SK-N-SH (cell line): ENCODE results near the gene FRMPD1. TPM values are rescaled to one million over a fixed set of nuclear protein-coding genes. Genes with fewer than 3 reads are reported as not detected.

ENCODE experiments used
- CTCF ChIA-PET: fragments of 300-600, 350-600 bp; formaldehyde crosslinking; extraction: SDS; loops from one replicate; lab custom pipeline; 2021; lab: Yijun Ruan, JAX
- POLR2A ChIA-PET: fragments of 350-600 bp; sonication (Branson Sonifier 250); formaldehyde crosslinking; extraction: SDS; loops from one replicate; lab custom pipeline; 2020; ENCODE audit warnings: antibody characterized with exemption, inconsistent platforms; lab: Yijun Ruan, JAX
- DNase-seq: peaks from one replicate; pipeline ENCODE4 v3.0.0; 2012
- H2AFZ ChIP-seq: fragments of 200-600 bp; sonication (generic); 2 replicates; pipeline ENCODE4 v1.8.1; 2016; ENCODE audit warnings: antibody characterized with exemption, mild to moderate bottlenecking, low read depth
- H3F3A ChIP-seq: fragments of 200-600 bp; sonication (generic); replicated peaks from 2 replicates; pipeline ENCODE3; 2016; ENCODE audit warnings: antibody characterized with exemption, mild to moderate bottlenecking; ENCODE audit not compliant: insufficient read depth
- H3K27ac ChIP-seq, 2 experiments: fragments of 200-500 bp in 1 of 2; fragments of 200-600 bp in 1 of 2; sonication (Bioruptor generic) in 1 of 2; sonication (generic), shearing (Covaris generic) in 1 of 2; 2 replicates each; pipeline versions ENCODE4 v1.5.1 to v1.6.1; 2014 to 2016; ENCODE audit warnings: low read depth in 2 of 2, inconsistent platforms in 1 of 2, low read length in 1 of 2, mild to moderate bottlenecking in 1 of 2, mixed read lengths in 1 of 2
- H3K27me3 ChIP-seq: fragments of 200-600 bp; sonication (generic), shearing (Covaris generic); 2 replicates; pipeline ENCODE4 v1.6.1; 2016; ENCODE audit warnings: mixed run types; ENCODE audit not compliant: insufficient read depth
- H3K36me3 ChIP-seq, 2 experiments: fragments of 200-500 bp in 1 of 2; fragments of 200-600 bp in 1 of 2; sonication (Bioruptor generic) in 1 of 2; sonication (generic) in 1 of 2; replicated peaks in 1 of 2; 2 replicates each; pipeline versions ENCODE3 to v1.5.1; 2014 to 2016; ENCODE audit warnings: low read length in 1 of 2, mild to moderate bottlenecking in 1 of 2; ENCODE audit not compliant: insufficient read depth in 2 of 2, control insufficient read depth in 1 of 2
- H3K4me1 ChIP-seq, 2 experiments: fragments of 200-500 bp in 1 of 2; fragments of 200-600 bp in 1 of 2; sonication (Bioruptor generic) in 1 of 2; sonication (generic), shearing (Covaris generic) in 1 of 2; 2 replicates each; pipeline versions ENCODE4 v1.5.1 to v1.6.1; 2014 to 2016; ENCODE audit warnings: low read depth in 1 of 2, low read length in 1 of 2, mixed run types in 1 of 2; ENCODE audit not compliant: insufficient read depth in 2 of 2, control insufficient read depth in 1 of 2
- H3K4me2 ChIP-seq: fragments of 200-600 bp; sonication (generic), shearing (Covaris generic); 2 replicates; pipeline ENCODE4 v1.6.1; 2017; ENCODE audit warnings: mixed run types
- H3K4me3 ChIP-seq, 2 experiments: fragments of 200-500 bp in 1 of 2; fragments of 200-600 bp in 1 of 2; sonication (Bioruptor generic) in 1 of 2; sonication (generic), shearing (Covaris generic) in 1 of 2; 2 replicates each; pipeline versions ENCODE4 v1.5.1 to v1.8.1; 2014 to 2016; ENCODE audit warnings: low read depth in 2 of 2, inconsistent platforms in 1 of 2, low read length in 1 of 2, mild to moderate bottlenecking in 1 of 2, mixed read lengths in 1 of 2, moderate library complexity in 1 of 2
- H3K79me2 ChIP-seq: fragments of 200-600 bp; sonication (generic); 2 replicates; pipeline ENCODE4 v1.8.1; 2017; ENCODE audit warnings: mild to moderate bottlenecking; ENCODE audit not compliant: insufficient read depth
- H3K9ac ChIP-seq: fragments of 200-600 bp; sonication (generic); 2 replicates; pipeline ENCODE4 v1.6.1; 2017; ENCODE audit warnings: mixed run types
- H3K9me2 ChIP-seq: fragments of 200-600 bp; sonication (generic); 2 replicates; pipeline ENCODE4 v1.6.1; 2017; ENCODE audit warnings: mixed run types
- H3K9me3 ChIP-seq: fragments of 200-600 bp; sonication (generic); 2 replicates; pipeline ENCODE4 v1.6.1; 2017; ENCODE audit warnings: mixed run types, mild to moderate bottlenecking, moderate library complexity
- H4K20me1 ChIP-seq: fragments of 200-600 bp; sonication (generic); 2 replicates; pipeline ENCODE4 v1.6.1; 2017; ENCODE audit warnings: mild to moderate bottlenecking, mixed run types; ENCODE audit not compliant: insufficient read depth
- CHD2 ChIP-seq: fragments of 150-350 bp; IDR thresholded peaks from 2 replicates; pipeline ENCODE4 v1.6.1; 2018; ENCODE audit warnings: low read length; ENCODE audit not compliant: partially characterized antibody
- FOXJ3 ChIP-seq: sonication (generic); formaldehyde crosslinking; IDR thresholded peaks from 2 replicates; pipeline ENCODE4 v1.5.1; 2020; ENCODE audit warnings: mild to moderate bottlenecking, missing genetic modification reagents
- FOXM1 ChIP-seq: IDR thresholded peaks from 2 replicates; pipeline ENCODE4 v1.4.0; 2012; ENCODE audit warnings: low read depth, mild to moderate bottlenecking
- TAF1 ChIP-seq: IDR thresholded peaks from 2 replicates; pipeline ENCODE4 v1.6.1; 2012; ENCODE audit warnings: low read depth, mild to moderate bottlenecking, low read length, moderate library complexity, borderline replicate concordance
- WGBS: methylation state at CpG from one replicate; pipeline ENCODE4 v1.1.6; 2017; ENCODE audit warnings: low lambda C conversion rate; 5-methylcytosine and 5-hydroxymethylcytosine counted together
- polyA plus RNA-seq, 3 experiments: library from polyadenylated mRNA; depleted of rRNA; stranded (reverse); fragments of >200 nt; gene quantifications; 2 replicates each; pipeline ENCODE4 v1.2.3, GENCODE V29; 2012
- TF ChIP-seq, protein P1 (sequence below): IDR thresholded peaks from 2 replicates; pipeline ENCODE4 v1.6.1; 2012; ENCODE audit warnings: mild to moderate bottlenecking, low read depth, low read length, moderate library complexity
- TF ChIP-seq, protein P2 (sequence below): IDR thresholded peaks from 2 replicates; pipeline ENCODE4 v1.4.0; 2012; ENCODE audit warnings: low read depth, borderline replicate concordance

Gene FRMPD1
- polyA plus RNA-seq, 1 of the 3 experiments (the other 2 are of a cell fraction), result not detected

DNA sequence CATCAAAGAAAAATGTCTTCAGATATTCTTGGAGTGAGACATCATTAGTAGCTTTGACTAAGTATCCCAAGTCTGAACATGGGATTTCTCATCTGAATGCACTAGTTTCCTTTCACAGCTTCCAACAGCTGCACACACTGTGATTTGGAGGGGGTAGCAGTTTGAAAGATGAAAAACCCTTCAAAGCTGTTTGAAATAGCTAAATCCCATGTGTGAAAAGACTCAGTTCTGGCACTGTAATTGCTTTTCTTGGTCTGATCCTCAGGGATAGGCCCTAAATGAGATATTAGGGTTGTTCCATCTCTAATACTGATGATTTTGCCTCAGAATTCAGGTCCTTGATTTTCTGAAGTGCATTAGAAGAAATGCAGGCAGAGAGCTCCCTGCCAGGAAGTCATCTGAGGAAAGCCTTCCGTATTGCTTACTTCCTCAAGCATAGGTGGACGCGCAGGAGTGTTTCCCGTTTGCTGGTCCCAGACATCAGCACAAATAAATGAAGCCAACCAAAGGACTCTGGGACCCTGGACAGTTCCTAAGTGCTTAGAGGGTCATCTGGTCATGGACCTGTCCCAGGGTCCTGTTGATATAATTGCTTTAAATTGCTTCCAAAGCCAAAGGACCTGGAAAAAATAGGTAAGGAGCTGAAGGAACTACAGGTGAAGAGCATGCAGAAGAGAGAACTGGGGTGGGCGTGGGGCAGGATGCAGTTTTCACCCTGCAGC is 25.6 kb upstream of the FRMPD1 start:
- Histone ChIP-seq H3K9me3 (no peaks in the 10 kb centered on the region), H2AFZ (no peak overlapping the region), H3K9me2 (no peaks in the 10 kb centered on the region), H3K27ac (no peak overlapping the region)
- no peak for DNase-seq
- TF ChIP-seq, protein P1, sequence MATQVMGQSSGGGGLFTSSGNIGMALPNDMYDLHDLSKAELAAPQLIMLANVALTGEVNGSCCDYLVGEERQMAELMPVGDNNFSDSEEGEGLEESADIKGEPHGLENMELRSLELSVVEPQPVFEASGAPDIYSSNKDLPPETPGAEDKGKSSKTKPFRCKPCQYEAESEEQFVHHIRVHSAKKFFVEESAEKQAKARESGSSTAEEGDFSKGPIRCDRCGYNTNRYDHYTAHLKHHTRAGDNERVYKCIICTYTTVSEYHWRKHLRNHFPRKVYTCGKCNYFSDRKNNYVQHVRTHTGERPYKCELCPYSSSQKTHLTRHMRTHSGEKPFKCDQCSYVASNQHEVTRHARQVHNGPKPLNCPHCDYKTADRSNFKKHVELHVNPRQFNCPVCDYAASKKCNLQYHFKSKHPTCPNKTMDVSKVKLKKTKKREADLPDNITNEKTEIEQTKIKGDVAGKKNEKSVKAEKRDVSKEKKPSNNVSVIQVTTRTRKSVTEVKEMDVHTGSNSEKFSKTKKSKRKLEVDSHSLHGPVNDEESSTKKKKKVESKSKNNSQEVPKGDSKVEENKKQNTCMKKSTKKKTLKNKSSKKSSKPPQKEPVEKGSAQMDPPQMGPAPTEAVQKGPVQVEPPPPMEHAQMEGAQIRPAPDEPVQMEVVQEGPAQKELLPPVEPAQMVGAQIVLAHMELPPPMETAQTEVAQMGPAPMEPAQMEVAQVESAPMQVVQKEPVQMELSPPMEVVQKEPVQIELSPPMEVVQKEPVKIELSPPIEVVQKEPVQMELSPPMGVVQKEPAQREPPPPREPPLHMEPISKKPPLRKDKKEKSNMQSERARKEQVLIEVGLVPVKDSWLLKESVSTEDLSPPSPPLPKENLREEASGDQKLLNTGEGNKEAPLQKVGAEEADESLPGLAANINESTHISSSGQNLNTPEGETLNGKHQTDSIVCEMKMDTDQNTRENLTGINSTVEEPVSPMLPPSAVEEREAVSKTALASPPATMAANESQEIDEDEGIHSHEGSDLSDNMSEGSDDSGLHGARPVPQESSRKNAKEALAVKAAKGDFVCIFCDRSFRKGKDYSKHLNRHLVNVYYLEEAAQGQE, result peak; percentile 53; the same call in 1 of the 2 replicates
- TF ChIP-seq FOXJ3 (CRISPR knock-in tag), result no peak
- TF ChIP-seq, all 33 proteins: peak for 1
- H3K4me1 ChIP-seq, result peaks cover 0 to 23% of the 10 kb centered on the region in 2 experiments; a peak in 2 of 4 replicates
- H4K20me1 ChIP-seq, result no peaks in the 10 kb centered on the region
- H3K27me3 ChIP-seq, result no peaks in the 10 kb centered on the region; the same call in 1 of the 2 replicates
- CTCF ChIA-PET, result interaction anchor here (0.7 to 1.1 kb wide), 3 partner anchors 12 to 107 kb away, joined by 3 read pairs; no protein-coding TSS in a partner anchor
- POLR2A ChIA-PET, result no interaction called here
- 70% methylated on average over 4 of the region's 5 CpGs for WGBS
- no peak overlapping the region for H3K4me3 ChIP-seq
- H3K9ac ChIP-seq, result no peak overlapping the region
- no peaks in the 10 kb centered on the region for H3K79me2 ChIP-seq
- H3K4me2 ChIP-seq, result no peak overlapping the region
- H3F3A ChIP-seq, result no peaks in the 10 kb centered on the region
- H3K36me3 ChIP-seq, result no peaks in the 10 kb centered on the region

- H3K9me3 ChIP-seq, result no peaks in the 10 kb centered on the region
- H2AFZ ChIP-seq, result no peak overlapping the region
- H3K9ac ChIP-seq, result no peak overlapping the region
- H3K9me2 ChIP-seq, result no peaks in the 10 kb centered on the region
- ChIA-PET CTCF (interaction anchor here (0.7 to 1.9 kb wide), 4 partner anchors 12 to 107 kb away, joined by 3 to 4 read pairs (median 3); no protein-coding TSS in a partner anchor), POLR2A (no interaction called here)
- no peak for DNase-seq
- WGBS, result 68% methylated on average over 11 of the region's 12 CpGs
- no peaks in the 10 kb centered on the region for H3F3A ChIP-seq
- H3K4me2 ChIP-seq, result no peak overlapping the region
- H3K79me2 ChIP-seq, result no peaks in the 10 kb centered on the region
- no peaks in the 10 kb centered on the region for H3K36me3 ChIP-seq
- no peak overlapping the region for H3K4me3 ChIP-seq
- no peak overlapping the region for H3K27ac ChIP-seq
- H4K20me1 ChIP-seq, result no peaks in the 10 kb centered on the region
- no peak for TF ChIP-seq TAF1
- TF ChIP-seq FOXM1, result no peak
- TF ChIP-seq CHD2, result no peak
- TF ChIP-seq, protein P2, sequence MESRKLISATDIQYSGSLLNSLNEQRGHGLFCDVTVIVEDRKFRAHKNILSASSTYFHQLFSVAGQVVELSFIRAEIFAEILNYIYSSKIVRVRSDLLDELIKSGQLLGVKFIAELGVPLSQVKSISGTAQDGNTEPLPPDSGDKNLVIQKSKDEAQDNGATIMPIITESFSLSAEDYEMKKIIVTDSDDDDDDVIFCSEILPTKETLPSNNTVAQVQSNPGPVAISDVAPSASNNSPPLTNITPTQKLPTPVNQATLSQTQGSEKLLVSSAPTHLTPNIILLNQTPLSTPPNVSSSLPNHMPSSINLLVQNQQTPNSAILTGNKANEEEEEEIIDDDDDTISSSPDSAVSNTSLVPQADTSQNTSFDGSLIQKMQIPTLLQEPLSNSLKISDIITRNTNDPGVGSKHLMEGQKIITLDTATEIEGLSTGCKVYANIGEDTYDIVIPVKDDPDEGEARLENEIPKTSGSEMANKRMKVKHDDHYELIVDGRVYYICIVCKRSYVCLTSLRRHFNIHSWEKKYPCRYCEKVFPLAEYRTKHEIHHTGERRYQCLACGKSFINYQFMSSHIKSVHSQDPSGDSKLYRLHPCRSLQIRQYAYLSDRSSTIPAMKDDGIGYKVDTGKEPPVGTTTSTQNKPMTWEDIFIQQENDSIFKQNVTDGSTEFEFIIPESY, result no peak
- TF ChIP-seq, all 33 proteins: peak for 0
- H3K27me3 ChIP-seq, result no peaks in the 10 kb centered on the region; the same call in 1 of the 2 replicates
- peaks cover 0 to 23% of the 10 kb centered on the region in 2 experiments; a peak in 2 of 4 replicates for H3K4me1 ChIP-seq
Observed at GRCh38 chr9:37625758-37626147, 25.0 kb upstream of the FRMPD1 start.
